HepG2 (cell line): ENCODE data around the gene SCAPER. TPM values are rescaled to one million over a fixed set of nuclear protein-coding genes. Genes with fewer than 3 reads are reported as not detected.

Experiments used
- ARID3A ChIP-seq: IDR thresholded peaks from 2 replicates; pipeline ENCODE4 v1.6.1; 2012; ENCODE audit warnings: low read depth, low read length, improper control_type of control experiment
- ARID5B ChIP-seq: IDR thresholded peaks from 2 replicates; pipeline ENCODE4 v1.4.0; 2020; ENCODE audit warnings: mild to moderate bottlenecking, missing genetic modification reagents
- CCAR2 ChIP-seq: fragments of 200-400 bp; formaldehyde crosslinking; optimal IDR thresholded peaks from 2 replicates; pipeline ENCODE3; 2018; ENCODE audit warnings: low read depth, mild to moderate bottlenecking, low read length, moderate library complexity
- EP300 ChIP-seq, 3 experiments: sonication (generic) in 1 of 3; formaldehyde crosslinking in 1 of 3; IDR thresholded peaks; 2 replicates each; pipeline versions ENCODE4 v1.5.1 to v1.6.1; 2011 to 2020; ENCODE audit warnings: low read depth in 2 of 3, low read length in 2 of 3, borderline replicate concordance in 1 of 3, improper control_type of control experiment in 1 of 3, mild to moderate bottlenecking in 1 of 3, missing genetic modification reagents in 1 of 3, moderate library complexity in 1 of 3
- FOXA3 ChIP-seq: IDR thresholded peaks from 2 replicates; pipeline ENCODE4 v1.6.1; 2016; ENCODE audit warnings: missing genetic modification reagents, missing compliant biosample characterization
- HOMEZ ChIP-seq: IDR thresholded peaks from 2 replicates; pipeline ENCODE4 v1.6.1; 2016; ENCODE audit warnings: low read depth
- HOXA9 ChIP-seq: sonication (generic); formaldehyde crosslinking; IDR thresholded peaks from 2 replicates; pipeline ENCODE4 v1.8.1; 2022; ENCODE audit warnings: missing genetic modification reagents, mild to moderate bottlenecking, moderate library complexity, borderline replicate concordance
- KDM1A ChIP-seq: IDR thresholded peaks from 2 replicates; pipeline ENCODE4 v1.6.1; 2016; ENCODE audit warnings: missing compliant biosample characterization
- PPARG ChIP-seq: conservative IDR thresholded peaks from 2 replicates; pipeline ENCODE4 v1.6.1; 2016; ENCODE audit warnings: missing biosample characterization, missing genetic modification reagents
- PTBP1 ChIP-seq: fragments of 200-400 bp; formaldehyde crosslinking; IDR thresholded peaks from 2 replicates; pipeline ENCODE4 v1.6.1; 2018; ENCODE audit warnings: low read length, low read depth; ENCODE audit not compliant: poor library complexity, severe bottlenecking
- SMAD9 ChIP-seq: sonication (generic); formaldehyde crosslinking; IDR thresholded peaks from 2 replicates; pipeline ENCODE4 v1.5.1; 2020; ENCODE audit warnings: mild to moderate bottlenecking, missing genetic modification reagents
- SOX13 ChIP-seq, 3 experiments: fragments of 450-650 bp in 1 of 3; sonication (generic) in 1 of 3; formaldehyde crosslinking in 1 of 3; IDR thresholded peaks in 2 of 3; conservative IDR thresholded peaks in 1 of 3; 2 replicates each; pipeline versions ENCODE4 v1.5.0 to v1.6.1; 2016 to 2020; ENCODE audit warnings: antibody characterized with exemption in 1 of 3, mild to moderate bottlenecking in 1 of 3, missing compliant biosample characterization in 1 of 3, missing genetic modification reagents in 1 of 3, moderate library complexity in 1 of 3
- SOX5 ChIP-seq: IDR thresholded peaks from 2 replicates; pipeline ENCODE4 v1.6.1; 2016; ENCODE audit warnings: borderline replicate concordance
- ZNF264 ChIP-seq: sonication (generic); formaldehyde crosslinking; IDR thresholded peaks from 2 replicates; pipeline ENCODE4 v1.4.0; 2020; ENCODE audit warnings: missing genetic modification reagents
- ZNF460 ChIP-seq: sonication (generic); formaldehyde crosslinking; IDR thresholded peaks from 2 replicates; pipeline ENCODE4 v1.5.1; 2020; ENCODE audit warnings: missing genetic modification reagents, mild to moderate bottlenecking, borderline replicate concordance
- ZNF503 ChIP-seq: sonication (generic); formaldehyde crosslinking; IDR thresholded peaks from 2 replicates; pipeline ENCODE4 v1.4.0; 2020; ENCODE audit warnings: missing genetic modification reagents
- polyA plus RNA-seq, 8 experiments: library from polyadenylated mRNA; depleted of rRNA in 3 of 8; stranded (reverse) in 7 of 8; unstranded in 1 of 8; fragments of >200 nt; fragmentation: Illumina TruSeq in 4 of 8; extraction: Trizol in 4 of 8; gene quantifications; 2 replicates each; pipeline versions ENCODE4 v1.2.1 to v1.2.3, GENCODE V29; 2011 to 2016; ENCODE audit warnings: low read depth in 4 of 8, missing spikeins in 1 of 8, mixed read lengths in 1 of 8; ENCODE audit not compliant: insufficient read depth in 1 of 8
- total RNA-seq, 5 experiments: library from RNA; depleted of rRNA; stranded (reverse); fragments of >200 nt; fragmentation: Illumina TruSeq; extraction: Trizol; gene quantifications; 2 replicates each; pipeline ENCODE4 v1.2.3, GENCODE V29; 2016; ENCODE audit warnings: low read depth in 1 of 5
- TF ChIP-seq, protein P1 (sequence below): IDR thresholded peaks from 2 replicates; pipeline ENCODE4 v1.6.1; 2012; ENCODE audit warnings: inconsistent platforms

SCAPER gene
- total and polyA plus RNA-seq, 2 of the 13 experiments (the other 11 are each of a cell fraction or from before 2014, with no cell fraction given) = 4.3 to 10.5 TPM

DNA sequence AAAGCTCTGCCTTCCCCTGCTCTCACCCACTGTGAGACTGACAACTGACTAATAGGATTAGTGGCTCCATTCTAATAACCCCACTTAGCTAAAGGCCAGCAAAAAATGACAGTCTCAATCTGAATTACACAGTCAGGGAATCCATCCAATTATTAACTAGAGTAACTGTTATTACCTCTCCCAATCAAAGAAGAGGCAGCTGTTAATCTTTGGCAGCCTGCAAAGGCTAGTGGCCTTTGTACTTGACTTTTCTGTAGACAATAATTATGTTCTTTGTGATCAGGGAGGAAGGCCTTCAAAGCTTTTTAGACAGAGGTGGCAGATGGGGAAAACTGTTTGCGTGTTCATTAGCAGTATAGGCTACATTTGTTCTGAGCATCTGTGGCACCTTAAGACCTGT is 390.9 kb downstream of the SCAPER start (continued):
- TF ChIP-seq HOMEZ (CRISPR knock-in tag) (peak; percentile 57; the same call in 1 of the 2 replicates), ZNF503 (CRISPR knock-in tag) (0 out of 2 replicates have a peak, but pooled peaks have one; percentile 27), KDM1A (CRISPR knock-in tag) (no peak), SOX13 (IDR thresholded peaks at IDR 0.05) (peak; percentile 16; the same call in 1 of the 2 replicates), SOX13 (CRISPR knock-in tag; conservative IDR thresholded peaks at IDR 0.05 in 1 of 2, IDR thresholded peaks at IDR 0.05 in 1 of 2) (peak in 1 of 2 experiments; percentile 74; a peak in 1 of 4 replicates), SMAD9 (CRISPR knock-in tag) (no peak), ARID3A (peak; percentile 75), CCAR2 (no peak), SOX5 (CRISPR knock-in tag) (peak; percentile 75; the same call in 1 of the 2 replicates), PPARG (CRISPR knock-in tag) (peak; percentile 28; the same call in 1 of the 2 replicates), ZNF460 (CRISPR knock-in tag) (no peak), HOXA9 (CRISPR knock-in tag) (no peak), FOXA3 (CRISPR knock-in tag) (peak; percentile 34; the same call in 1 of the 2 replicates), EP300 (IDR thresholded peaks at IDR 0.05; ENCODE audit: low read depth in 2 of 2, low read length in 2 of 2) (no peak; a peak in 1 of 4 replicates), EP300 (CRISPR knock-in tag; IDR thresholded peaks at IDR 0.05; ENCODE audit: borderline replicate concordance) (no peak), ARID5B (CRISPR knock-in tag) (peak; percentile 54), ZNF264 (CRISPR knock-in tag) (peak; percentile 48; the same call in 1 of the 2 replicates), PTBP1 (no peak)
- TF ChIP-seq, protein P1, sequence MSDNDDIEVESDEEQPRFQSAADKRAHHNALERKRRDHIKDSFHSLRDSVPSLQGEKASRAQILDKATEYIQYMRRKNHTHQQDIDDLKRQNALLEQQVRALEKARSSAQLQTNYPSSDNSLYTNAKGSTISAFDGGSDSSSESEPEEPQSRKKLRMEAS = no peak
